Hepatic stellate cell (primary cell): ENCODE results near the gene MPEG1.

Source experiments
- DNase-seq: peaks from one replicate; pipeline ENCODE4 v3.0.0; 2011; ENCODE audit warnings: low spot score

Gene MPEG1, protein sequence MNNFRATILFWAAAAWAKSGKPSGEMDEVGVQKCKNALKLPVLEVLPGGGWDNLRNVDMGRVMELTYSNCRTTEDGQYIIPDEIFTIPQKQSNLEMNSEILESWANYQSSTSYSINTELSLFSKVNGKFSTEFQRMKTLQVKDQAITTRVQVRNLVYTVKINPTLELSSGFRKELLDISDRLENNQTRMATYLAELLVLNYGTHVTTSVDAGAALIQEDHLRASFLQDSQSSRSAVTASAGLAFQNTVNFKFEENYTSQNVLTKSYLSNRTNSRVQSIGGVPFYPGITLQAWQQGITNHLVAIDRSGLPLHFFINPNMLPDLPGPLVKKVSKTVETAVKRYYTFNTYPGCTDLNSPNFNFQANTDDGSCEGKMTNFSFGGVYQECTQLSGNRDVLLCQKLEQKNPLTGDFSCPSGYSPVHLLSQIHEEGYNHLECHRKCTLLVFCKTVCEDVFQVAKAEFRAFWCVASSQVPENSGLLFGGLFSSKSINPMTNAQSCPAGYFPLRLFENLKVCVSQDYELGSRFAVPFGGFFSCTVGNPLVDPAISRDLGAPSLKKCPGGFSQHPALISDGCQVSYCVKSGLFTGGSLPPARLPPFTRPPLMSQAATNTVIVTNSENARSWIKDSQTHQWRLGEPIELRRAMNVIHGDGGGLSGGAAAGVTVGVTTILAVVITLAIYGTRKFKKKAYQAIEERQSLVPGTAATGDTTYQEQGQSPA

DNA sequence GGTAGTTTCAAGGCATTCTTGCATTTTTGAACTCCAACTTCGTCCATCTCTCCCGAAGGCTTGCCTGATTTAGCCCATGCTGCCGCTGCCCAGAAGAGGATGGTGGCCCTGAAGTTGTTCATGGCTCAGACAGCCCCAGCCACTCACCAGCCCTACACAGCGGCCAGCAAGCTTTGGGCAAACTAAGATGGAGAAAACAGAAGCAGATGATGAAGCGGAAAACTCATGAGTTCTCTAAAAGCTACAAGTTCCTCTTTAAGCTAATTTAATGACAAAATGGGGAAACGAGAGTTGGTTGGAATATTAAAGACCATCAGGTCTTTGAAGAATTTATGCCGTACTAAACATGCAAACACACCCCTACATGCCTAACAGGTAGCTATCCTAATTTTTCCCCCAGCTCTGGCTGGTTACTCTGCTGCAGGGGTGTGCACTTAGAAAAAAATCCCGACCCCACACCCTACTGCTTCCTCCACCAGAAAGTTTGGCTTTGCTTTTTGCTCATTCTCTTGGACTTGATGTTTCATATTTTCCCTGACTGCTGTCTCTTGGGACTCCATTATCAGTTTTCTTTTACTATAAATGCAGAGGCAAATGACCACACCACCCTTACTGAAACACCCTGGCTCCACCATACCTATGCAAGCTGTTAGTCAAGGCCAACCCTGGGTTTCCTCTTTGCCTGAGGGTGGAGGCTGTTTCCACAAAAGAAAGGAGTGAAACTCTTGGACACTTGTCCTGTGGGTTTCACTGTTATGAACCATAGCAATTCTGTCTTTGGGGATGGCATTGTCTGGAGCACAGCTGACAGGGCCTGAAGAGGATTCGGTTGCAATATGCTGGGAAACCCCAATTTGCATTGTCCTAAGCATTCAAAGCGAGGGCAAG lies at the start of gene MPEG1:
MPEG1 (minus strand) TSS at position 184 of the 888 bp plus-strand sequence; CDS start at position 122, 62 bp downstream.
- DNase-seq: no peak

DNA sequence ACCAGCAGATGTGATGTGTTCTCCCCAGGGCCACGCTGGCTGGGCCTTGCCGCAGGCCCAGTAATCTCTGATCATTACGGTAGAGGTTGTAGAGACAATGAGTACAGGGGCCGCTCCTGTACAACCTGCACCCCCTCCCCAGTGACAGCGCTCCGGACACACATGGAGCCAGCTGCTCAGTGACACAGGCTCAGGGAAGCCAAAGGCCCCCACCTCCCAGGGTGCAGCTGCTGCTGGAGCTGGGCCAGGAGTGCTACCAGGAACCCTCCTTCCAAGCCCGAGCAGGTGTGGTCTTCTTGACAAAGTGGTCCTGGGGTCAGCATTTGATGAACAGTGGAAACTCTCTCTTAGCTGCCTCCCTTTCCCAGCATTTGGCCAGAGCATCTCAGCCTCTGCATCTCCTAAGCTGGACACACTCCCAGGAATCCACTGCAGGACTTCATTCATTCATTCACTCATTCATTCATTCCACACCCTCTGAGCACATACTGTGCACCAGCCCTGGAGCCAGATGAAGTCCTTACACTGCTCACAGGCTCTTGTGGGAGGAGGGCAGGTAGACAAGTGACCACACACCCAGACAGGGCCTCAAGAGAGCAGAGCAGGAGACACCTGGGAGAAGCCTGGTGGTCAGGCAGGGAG lies 49.6 kb upstream of the MPEG1 start:
- no peak for DNase-seq

DNA sequence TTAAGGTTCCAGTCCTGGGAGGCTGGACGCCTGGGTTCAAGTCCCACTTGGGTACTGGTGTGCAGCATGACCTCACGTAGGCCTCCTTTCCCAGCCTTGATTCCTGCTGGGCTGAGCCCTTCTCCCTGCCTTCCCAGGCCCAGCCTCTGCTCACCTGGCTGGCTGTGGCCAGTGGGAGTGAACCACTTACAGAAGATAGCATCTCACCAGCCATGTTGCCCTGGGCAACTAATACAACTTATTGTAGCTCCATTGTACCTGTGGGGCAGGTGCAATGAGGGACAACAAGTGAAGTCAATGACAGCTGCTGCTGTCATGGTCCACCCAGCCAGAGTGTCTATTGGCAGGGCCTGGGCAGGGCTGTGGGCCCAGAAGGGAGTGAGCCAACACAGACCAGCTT lies 48.4 kb upstream of the MPEG1 start:
- DNase-seq: no peak

DNA sequence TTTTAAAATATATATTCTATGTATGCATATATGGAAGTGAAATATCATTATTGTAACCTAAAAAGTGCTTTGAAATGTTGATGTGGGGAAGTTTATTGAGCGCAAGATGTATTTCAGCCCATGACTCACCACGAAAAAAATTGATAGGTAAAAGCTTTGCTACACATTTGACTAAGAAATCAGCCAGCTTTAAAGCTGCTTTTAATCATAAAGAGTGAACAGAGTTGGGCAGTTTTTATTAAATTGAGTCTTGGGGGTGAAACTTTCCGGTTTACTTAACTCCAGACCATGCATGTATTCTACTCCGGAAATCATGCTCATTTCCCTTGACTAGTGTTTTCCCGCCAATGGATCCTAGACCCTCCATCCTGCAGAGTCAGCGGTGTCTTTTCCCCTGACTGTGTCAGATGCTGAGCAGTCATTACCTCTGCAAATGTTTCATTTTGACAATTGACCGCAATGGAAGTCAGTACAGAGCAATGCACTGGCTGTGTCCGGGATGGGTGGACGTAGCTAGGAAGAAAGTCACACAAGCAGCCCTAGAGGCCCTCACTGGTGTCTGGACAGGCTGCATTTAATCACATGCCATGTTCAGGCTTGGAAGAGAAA lies 47.2 kb upstream of the MPEG1 start:
- no peak for DNase-seq

DNA sequence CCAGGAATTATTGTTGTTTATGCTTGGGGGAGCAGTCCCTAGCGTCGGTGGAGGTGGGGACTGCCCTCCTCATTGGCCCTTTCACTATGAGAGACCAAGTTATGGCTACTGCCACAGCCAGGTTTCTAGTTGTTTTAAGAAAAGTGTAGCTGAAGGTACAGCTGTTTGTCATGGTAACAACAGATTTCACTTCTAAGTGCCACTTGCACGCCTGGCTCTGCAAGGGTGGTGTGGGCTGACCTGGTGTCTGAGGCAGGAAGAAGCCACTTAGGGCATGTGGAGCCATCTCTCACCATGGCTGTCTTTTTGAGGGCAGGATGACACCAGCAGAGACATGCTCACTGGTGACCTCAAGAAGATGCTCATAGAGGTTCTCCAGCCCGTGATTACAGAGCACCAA lies 46.3 kb upstream of the MPEG1 start:
- no peak for DNase-seq

DNA sequence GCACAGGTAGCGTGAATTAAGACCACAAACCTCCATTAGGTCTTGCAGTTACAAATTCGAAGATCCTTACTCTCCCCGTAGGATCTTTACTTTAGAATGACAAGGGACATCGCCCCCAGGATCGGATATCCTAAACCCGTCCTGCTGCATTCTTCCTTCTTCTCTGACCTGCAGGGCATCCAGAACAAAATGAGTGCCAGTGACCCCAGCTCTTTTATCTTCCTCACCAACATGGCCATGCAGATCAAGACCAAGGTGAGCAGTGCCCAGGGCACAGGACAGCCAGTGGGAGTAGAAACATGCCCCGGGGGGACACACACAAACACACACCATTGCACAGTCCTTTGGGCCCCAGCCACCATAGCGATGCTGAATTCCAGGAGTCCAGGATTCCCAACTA lies 42.6 kb upstream of the MPEG1 start:
- no peak for DNase-seq

DNA sequence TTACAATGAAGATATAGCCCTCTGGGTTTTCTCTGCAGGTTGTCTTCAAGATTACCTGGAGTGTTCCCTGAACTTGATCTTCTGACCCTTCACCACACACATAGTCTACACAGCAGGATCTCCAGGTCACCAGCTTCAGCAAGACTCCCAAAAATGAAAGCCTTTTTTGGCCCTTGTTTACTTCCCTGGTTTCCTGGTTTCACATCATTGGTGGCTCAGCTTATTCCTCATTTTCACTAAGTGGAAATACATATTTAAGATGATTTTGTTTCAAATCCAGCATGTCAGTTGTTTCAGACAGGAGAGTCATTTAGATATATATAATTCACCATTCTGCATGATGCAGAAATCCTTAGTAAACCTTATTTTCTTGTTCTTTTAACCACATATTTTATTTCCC lies 41.6 kb upstream of the MPEG1 start:
- DNase-seq: no peak

DNA sequence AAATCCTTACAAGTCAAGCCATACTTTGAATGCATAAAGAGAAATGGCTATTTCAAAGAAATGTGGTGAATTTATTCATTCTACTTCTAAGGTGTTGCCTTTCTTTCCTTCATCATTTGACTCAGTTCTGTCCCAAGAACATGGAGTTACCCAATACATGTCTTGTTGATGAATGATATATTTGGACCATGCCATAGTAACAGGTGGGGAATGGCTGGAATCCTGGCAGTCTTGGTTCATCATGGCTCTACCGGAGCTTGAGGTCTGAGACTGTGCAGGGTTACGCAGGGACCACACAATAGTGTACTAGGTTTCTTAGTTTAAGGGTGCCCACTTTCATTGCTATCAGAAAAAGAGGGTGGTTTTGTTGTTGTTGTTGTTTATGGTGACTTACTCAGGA lies 40.3 kb upstream of the MPEG1 start:
- no peak for DNase-seq

DNA sequence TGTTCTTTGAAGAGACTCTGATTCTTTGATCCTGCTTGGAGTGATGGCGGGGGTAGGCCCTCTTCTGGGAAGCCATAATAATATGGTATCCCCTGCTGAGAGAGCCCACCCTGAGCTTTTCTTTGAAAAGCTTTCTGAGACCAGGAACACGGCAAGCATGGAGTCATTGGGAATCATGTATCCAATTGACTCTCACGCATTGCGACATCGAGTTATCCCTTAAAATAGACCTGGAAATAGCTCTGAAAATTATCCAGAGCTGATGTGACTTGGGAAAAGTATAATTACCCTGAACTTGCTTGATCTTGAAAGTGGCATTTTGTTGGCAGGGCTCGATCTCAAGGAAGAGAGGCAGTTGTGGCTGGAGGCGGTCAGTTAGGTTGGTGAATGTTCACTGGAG lies 36.8 kb upstream of the MPEG1 start:
- no peak for DNase-seq

DNA sequence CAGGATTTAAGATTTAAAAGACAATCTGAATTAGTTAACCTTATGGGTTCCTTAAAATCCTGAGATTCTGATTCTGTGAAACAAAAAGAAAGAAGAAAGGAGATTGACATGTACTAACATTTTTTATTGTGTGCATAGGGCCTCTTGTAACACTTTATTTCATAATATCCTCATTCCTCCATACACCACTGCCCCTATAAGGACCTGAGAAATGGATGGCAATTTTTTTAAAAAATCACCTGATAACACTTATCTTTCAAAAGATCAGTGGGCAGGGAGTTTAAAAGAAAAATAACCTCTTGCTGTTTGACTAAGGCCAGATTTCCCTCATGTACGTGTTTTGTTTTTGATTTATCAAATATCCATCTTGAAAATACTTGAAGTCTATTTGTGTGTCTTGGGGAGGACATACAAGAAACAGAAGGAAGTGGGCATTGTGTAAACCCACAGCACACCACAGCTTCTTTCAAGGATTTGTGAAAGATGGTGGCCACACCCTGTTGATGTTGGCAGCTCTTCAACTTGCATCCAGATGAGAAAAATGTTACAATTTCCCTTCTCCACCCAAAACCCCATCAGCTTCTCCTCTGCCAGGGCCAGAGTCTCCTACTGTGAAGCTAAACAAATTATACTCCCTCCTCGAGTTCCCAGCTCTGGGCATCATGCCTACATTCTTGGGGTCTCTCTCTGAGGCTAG lies 35.0 kb upstream of the MPEG1 start:
- no peak for DNase-seq

DNA sequence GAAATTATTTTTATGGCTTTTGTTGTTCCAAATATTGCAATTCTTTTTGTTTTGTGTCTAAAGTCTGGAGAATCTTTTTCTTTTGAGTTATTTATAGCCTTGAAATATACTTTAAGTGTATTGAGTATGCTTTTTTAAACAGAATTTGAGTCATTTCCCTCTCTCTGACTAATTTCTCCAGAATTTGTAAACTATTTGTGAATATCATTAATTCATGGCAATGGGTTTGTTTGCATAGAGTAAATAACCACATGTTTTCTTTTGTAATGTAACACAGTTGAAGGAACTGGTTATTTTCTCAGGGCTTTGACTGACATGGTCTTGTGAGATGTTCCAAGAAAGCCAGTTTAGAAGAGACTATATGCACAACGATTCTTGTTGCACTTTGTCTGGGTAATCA lies 30.9 kb upstream of the MPEG1 start:
- no peak for DNase-seq

DNA sequence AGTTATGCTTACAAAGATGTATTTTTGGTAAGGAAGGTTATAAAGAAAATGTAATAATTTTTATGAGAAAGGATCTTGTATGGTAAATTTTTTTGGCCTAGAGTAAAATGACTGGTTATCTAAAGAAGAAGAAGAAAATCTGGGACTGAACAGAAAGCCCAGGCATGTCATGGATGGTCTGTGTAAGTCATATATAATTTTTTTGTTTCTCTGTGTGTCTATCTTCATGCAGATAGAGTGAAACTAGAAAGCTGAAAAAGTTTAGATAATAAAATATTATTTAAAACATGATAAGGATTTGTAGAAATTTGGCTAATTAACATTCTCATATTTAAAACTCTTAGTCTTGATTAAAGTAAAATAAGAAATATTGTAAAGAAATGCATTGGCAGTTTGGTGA lies 27.6 kb upstream of the MPEG1 start:
- DNase-seq: no peak

DNA sequence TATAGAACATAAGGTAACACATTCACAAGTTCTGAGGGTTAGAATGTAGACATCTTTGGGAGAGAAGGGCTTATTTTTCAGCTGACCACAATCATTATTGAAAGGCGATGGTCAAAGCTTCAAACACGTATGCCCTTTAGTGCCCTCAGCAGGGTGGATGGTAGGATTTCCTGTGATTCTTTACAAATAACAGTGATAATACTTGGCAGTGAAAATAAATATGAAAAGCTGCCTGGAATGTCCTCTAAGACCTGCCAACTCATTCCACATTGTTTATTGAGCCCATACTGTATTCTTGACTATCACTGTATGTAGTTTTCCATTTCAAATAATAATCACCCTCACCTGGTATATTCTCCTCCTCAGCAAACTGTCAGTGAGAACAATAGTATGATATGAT lies 13.7 kb upstream of the MPEG1 start:
- DNase-seq: no peak

DNA sequence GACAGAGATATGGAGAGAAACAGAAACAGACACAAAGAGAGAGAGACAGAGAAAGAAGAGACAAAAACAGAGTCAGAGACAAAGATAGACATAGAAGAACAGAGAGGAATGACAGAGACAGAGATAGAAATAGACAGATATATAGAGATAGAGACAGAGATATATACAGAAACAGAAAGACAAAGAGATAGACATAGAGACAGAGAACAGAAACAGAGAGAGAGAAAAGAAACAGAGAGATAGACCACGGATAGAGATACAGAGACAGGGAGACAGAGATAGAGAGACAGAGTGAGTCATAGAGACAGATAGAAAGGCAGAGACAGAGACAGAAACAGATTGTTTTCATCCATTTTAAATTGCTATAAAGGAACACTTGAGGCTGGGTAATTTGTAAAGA lies 12.3 kb upstream of the MPEG1 start:
- no peak for DNase-seq

DNA sequence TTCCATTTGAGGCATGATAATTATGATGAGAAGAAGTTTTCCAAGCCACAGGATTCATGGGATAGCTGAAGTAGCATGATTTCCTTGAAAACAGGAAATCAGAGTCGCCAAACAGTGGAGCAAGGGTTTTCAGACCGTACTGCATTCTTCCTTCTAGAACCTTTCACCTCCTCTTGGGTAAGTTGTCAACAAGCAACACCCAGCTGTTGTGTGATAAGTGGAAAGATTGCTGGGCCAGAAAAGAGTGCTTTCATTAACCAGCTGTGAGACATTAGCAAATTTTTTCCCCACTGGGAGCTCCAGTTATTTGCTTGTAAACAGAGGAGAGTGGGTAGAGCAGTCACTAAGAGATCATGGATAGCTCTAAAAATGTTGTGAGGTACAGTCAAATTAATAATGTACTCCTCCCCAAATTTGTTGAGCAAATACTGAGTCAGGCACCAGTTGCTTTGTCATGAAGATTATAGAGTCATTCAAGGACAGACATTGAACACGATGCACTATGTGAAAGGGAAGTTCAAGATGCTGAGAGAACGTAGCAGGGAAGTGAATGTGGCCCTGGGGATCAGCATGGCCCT lies 11.7 kb upstream of the MPEG1 start:
- DNase-seq: no peak

DNA sequence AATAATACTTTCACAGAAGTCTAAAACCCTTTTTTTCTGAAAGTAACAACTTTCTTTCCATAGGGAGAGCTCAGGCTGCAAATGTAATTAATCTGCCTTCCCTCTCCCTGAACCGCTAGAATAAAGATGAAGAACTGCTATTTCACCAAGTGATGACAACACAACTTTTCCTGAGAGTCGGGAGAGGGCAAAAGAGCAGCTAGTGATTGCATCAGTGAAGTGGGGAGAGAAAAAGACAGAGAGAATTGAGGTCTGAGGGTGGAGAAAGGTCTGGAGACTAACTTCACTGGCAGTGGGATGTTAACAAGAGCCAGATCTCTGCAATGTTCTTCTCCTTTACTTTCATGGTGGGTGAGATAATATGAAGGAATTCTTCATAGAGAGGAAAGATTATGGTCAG lies 10.9 kb upstream of the MPEG1 start:
- DNase-seq: no peak

DNA sequence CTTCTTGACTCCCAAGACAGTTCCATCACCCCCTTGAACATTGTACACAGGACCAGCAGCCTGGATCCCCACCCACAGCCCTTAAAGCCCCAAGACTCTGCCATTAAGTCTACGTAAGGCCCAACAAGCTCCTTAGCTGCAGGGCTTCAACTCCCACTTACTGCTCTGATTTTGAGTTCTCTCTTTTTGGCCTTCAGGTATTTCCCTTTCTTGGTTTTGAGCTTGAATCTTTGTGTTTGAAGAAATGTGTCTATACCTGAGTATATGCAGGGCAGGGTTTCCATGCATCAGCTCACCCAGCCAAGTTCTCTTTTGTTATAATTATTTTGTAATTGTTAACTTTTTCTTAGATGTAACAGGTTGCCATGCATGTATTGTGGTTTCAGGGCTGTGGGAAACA lies 10.4 kb upstream of the MPEG1 start:
- DNase-seq: no peak

DNA sequence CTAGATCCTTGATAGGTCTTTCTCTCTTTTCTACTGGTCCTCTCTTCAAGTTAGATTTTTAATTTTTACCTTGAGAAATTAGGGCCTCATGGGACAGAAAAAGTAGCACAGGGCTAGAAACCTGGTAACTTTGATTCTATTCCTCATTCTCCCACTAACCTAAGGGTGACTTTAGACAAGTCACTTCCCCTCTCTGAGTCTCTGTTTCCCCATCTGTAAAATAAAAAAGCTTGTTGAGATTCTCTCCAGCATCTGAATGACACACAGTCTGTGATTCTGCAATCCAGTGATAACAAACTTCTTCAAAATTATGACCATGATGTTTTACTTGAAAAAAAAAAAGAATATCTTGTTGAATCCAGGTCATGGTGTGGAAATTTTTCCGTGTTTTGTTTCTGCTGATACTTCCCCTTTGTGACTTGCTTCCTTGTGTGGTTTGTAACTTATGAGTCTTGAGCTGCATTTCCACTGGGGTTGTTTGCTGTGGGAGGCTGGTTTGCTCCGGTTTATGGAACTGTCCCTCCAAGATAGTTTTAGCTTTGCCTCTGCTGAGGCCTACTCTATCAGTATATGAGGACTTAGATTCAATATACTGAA lies 9.8 kb upstream of the MPEG1 start:
- DNase-seq: no peak

DNA sequence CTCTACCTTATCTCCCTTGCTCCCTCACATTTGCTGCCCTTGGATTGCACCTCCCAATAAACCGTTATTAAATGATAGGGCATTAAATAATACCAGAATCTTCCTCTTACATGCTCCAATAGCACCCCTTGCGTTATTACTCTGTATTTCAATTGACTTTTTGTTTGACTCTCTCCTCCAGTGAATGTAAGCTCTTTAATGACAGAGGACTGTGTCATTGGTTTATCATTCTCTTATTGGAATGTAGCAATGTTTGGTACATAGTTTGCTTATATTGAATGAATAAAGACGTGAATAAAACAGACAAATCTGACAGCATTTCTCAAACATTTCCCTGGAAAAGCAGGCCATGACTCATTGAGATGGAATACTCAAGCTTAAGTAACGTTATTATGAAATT lies 8.7 kb upstream of the MPEG1 start:
- peak; percentile 52 for DNase-seq

DNA sequence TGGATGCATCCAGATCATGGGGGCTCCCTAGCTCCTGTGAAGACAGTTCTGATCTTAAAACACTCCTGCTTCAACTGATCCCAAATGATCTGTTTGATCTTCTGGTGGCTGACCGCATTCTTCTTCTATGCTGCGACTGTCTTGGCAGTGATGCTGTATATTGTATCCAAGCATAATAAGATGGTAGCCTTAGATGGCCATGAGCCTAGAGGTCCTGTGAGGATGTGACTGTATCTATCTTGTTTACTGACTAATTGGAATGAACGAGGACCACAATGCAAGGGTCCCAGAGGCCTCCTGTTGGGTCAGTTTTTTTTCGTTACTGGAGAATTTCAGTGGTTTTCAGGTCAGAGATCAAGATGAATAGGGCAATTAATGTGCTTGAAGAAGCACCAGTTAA lies 7.1 kb upstream of the MPEG1 start:
- DNase-seq: no peak
